Measurements from ENCODE around the gene PRKCA. TPM values are rescaled to one million over a fixed set of nuclear protein-coding genes. Genes with fewer than 3 reads are reported as not detected.

Gene PRKCA
- total and polyA plus RNA-seq, 10 of the 15 experiments (the other 5 are each of a cell fraction or from before 2014, with no cell fraction given), result 0.11 to 14.6 (median 0.72) TPM

DNA sequence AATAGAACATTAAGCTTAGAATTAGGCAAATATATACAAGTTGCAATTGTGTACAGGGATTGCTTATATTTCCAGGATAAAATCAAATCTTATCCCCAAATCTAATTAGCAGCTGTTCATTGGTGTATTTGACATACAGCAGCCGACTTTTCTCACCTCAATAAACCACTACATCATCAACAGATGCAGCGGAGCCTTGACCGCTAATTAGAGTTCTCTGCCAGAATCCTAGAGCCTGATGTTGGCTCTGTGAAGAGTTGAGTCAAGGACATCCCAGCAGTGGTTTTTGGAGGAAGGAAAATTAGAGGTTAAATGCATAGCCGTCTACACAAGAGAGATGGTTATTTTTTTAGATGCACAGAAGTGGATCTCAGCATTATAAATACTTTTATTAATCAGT is 310.6 kb downstream of the PRKCA start:
- in situ Hi-C loops (cut with MboI), result no loop called here
- no TSS peak for BruUV-seq (replicated peaks)
- Histone ChIP-seq H3K4me1 (ENCODE audit: control insufficient read depth, insufficient read depth, low read length) (no peaks in the 10 kb centered on the region), H3K4me2 (ENCODE audit: control insufficient read depth, insufficient read depth) (no peak overlapping the region), H3K79me2 (ENCODE audit: control insufficient read depth, insufficient read depth, low read length) (no peaks in the 10 kb centered on the region), H3K27me3 (replicated peaks in 1 of 2; ENCODE audit: control insufficient read depth in 2 of 2, insufficient read depth in 2 of 2, low read length in 1 of 2) (no peaks in the 10 kb centered on the region), H3K9me3 (replicated peaks; ENCODE audit: control insufficient read depth, insufficient read depth, low read length) (no peaks in the 10 kb centered on the region), H2AFZ (ENCODE audit: control insufficient read depth, low read depth, low read length) (no peak overlapping the region), H4K20me1 (ENCODE audit: control insufficient read depth, insufficient read depth) (no peaks in the 10 kb centered on the region), H3K27ac (ENCODE audit: control insufficient read depth, insufficient read depth) (no peak overlapping the region), H3K9ac (ENCODE audit: control insufficient read depth, insufficient read depth, low read length) (no peak overlapping the region), H3K36me3 (ENCODE audit: control insufficient read depth in 2 of 2, insufficient read depth in 2 of 2, low read length in 1 of 2) (no peaks in the 10 kb centered on the region), H3K4me3 (no peak overlapping the region)
- CTCF ChIA-PET, result no interaction called here
- intact Hi-C loops (cut with micrococcal nuclease; ENCODE audit: unreplicated experiment), result no loop called here
- RAD21 ChIA-PET (ENCODE audit: unreplicated experiment), result no interaction called here
- DNase-seq (ENCODE audit: low read depth, low spot score) (no peak), ATAC-seq (no peak), FAIRE-seq (no peak)
- POLR2A ChIA-PET, result interaction anchor here (0.7 kb wide), 1 partner anchor 94 kb away, joined by 6 read pairs; no protein-coding TSS in a partner anchor
- SMC1A ChIA-PET (ENCODE audit: uncharacterized antibody, unreplicated experiment), result interaction anchor here (1.0 to 1.4 kb wide), 3 partner anchors 11 to 292 kb away, joined by 3 read pairs; no protein-coding TSS in a partner anchor
- TF ChIP-seq MEF2B (IDR thresholded peaks at IDR 0.05; ENCODE audit: partially characterized antibody, poor library complexity, severe bottlenecking) (no peak), ZNF217 (IDR thresholded peaks at IDR 0.05) (no peak), IRF4 (IDR thresholded peaks at IDR 0.05; ENCODE audit: low read depth, low read length) (no peak), ZBTB40 (IDR thresholded peaks at IDR 0.05; ENCODE audit: borderline replicate concordance) (no peak), NRF1 (conservative IDR thresholded peaks at IDR 0.05; ENCODE audit: low read depth, low read length) (no peak), STAT3 (IDR thresholded peaks at IDR 0.05; ENCODE audit: low read depth, low read length) (no peak), NR2C1 (IDR thresholded peaks at IDR 0.05) (no peak), IRF3 (IDR thresholded peaks at IDR 0.05) (no peak), FOXK2 (IDR thresholded peaks at IDR 0.05) (no peak), HDGF (IDR thresholded peaks at IDR 0.05) (no peak), EP300 (IDR thresholded peaks at IDR 0.05; ENCODE audit: borderline replicate concordance in 1 of 2, control insufficient read depth in 1 of 2, low read depth in 2 of 2, low read length in 2 of 2) (no peak), CEBPB (IDR thresholded peaks at IDR 0.05; ENCODE audit: borderline replicate concordance in 1 of 2, low read depth in 2 of 2, low read length in 2 of 2) (no peak), CBFB (IDR thresholded peaks at IDR 0.05; ENCODE audit: low read depth) (no peak), TARDBP (IDR thresholded peaks at IDR 0.05; ENCODE audit: borderline replicate concordance) (no peak), KDM1A (IDR thresholded peaks at IDR 0.05; ENCODE audit: borderline replicate concordance) (no peak)
- TF ChIP-seq, protein P1, sequence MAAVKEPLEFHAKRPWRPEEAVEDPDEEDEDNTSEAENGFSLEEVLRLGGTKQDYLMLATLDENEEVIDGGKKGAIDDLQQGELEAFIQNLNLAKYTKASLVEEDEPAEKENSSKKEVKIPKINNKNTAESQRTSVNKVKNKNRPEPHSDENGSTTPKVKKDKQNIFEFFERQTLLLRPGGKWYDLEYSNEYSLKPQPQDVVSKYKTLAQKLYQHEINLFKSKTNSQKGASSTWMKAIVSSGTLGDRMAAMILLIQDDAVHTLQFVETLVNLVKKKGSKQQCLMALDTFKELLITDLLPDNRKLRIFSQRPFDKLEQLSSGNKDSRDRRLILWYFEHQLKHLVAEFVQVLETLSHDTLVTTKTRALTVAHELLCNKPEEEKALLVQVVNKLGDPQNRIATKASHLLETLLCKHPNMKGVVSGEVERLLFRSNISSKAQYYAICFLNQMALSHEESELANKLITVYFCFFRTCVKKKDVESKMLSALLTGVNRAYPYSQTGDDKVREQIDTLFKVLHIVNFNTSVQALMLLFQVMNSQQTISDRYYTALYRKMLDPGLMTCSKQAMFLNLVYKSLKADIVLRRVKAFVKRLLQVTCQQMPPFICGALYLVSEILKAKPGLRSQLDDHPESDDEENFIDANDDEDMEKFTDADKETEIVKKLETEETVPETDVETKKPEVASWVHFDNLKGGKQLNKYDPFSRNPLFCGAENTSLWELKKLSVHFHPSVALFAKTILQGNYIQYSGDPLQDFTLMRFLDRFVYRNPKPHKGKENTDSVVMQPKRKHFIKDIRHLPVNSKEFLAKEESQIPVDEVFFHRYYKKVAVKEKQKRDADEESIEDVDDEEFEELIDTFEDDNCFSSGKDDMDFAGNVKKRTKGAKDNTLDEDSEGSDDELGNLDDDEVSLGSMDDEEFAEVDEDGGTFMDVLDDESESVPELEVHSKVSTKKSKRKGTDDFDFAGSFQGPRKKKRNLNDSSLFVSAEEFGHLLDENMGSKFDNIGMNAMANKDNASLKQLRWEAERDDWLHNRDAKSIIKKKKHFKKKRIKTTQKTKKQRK (IDR thresholded peaks at IDR 0.05; ENCODE audit: low read depth, low read length), result no peak
- WGBS (ENCODE audit: insufficient coverage, insufficient replicate concordance, low lambda C conversion rate, missing lambda C conversion rate), result 34% methylated on average over 4 of the region's 4 CpGs

Data from GM12878 (cell line).